Activated naive CD8-positive, alpha-beta T cell treated with anti-CD3 and anti-CD28 coated beads, Interleukin-2, amount 10 ng/mL, durations not matched to agents 7 days and 5 days (primary cell): Measurements from ENCODE around the gene LIFR. TPM values are rescaled to one million over a fixed set of nuclear protein-coding genes. Genes with fewer than 3 reads are reported as not detected.

Experiments used
- ATAC-seq: fragments of 150-1000 bp; cut with Tn5 transposase; one replicate; pipeline ENCODE4 v1.10.0; 2021; ENCODE audit warnings: low read depth, moderate library complexity
- POLR2A ChIA-PET: fragments of 350-600 bp; sonication (Branson Sonifier 250); formaldehyde crosslinking; loops from one replicate; lab custom pipeline; 2021; ENCODE audit warnings: antibody characterized with exemption; lab: Charles Lee
- DNase-seq: peaks from one replicate; pipeline ENCODE4 v3.0.0; 2021
- H3K27ac Mint-ChIP-seq: one replicate; pipeline ENCODE4 v1.8.0; 2022; ENCODE audit warnings: mild to moderate bottlenecking, mixed read lengths
- H3K27me3 Mint-ChIP-seq: one replicate; pipeline ENCODE4 v1.8.0; 2022; ENCODE audit warnings: mild to moderate bottlenecking, moderate library complexity, mixed read lengths
- H3K36me3 Mint-ChIP-seq: one replicate; pipeline ENCODE4 v1.8.0; 2021; ENCODE audit warnings: mild to moderate bottlenecking, mixed read lengths
- H3K4me1 Mint-ChIP-seq: one replicate; pipeline ENCODE4 v1.8.0; 2021; ENCODE audit warnings: mixed read lengths
- H3K4me3 Mint-ChIP-seq: one replicate; pipeline ENCODE4 v1.8.0; 2022; ENCODE audit warnings: mild to moderate bottlenecking, moderate library complexity, mixed read lengths
- H3K9me3 Mint-ChIP-seq: one replicate; pipeline ENCODE4 v1.8.0; 2021; ENCODE audit warnings: mixed read lengths
- total RNA-seq, 2 experiments: library from RNA; stranded (reverse); gene quantifications; one replicate each; pipeline ENCODE4 v1.2.3, GENCODE V29; 2021

LIFR gene
- total RNA-seq, 2 experiments from 2014 or later: not detected

DNA sequence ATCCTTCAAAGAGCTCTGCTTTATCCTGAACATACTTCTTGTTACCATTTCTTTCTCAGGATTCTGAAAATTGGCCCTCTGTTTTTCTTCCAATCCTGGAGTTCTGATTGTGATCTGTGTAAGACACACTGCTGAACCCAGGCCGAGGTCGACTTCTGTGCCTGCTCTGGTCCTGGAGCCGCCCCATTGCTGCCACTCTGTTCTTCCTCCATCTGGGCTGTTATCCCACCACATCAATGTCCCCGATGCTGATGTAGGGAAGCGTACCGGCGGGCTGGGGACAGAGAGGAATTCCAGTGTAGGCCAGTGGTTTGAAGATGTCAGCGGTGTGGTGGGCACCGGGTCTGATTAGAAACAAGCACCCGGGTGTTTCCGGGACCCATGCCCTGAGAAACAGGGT is 102.5 kb downstream of the LIFR start:
- Mint-ChIP-seq H3K27ac (peak overlapping the region; percentile 7), H3K36me3 (no peaks in the 10 kb centered on the region), H3K4me1 (peaks cover 19% of the 10 kb centered on the region), H3K9me3 (no peaks in the 10 kb centered on the region), H3K27me3 (peaks cover 88% of the 10 kb centered on the region), H3K4me3 (peak overlapping the region; percentile 59)
- ATAC-seq: peak; percentile 12
- DNase-seq: no peak
- POLR2A ChIA-PET: interaction anchor here (1.2 kb wide), 1 partner anchor 12 kb away, joined by 5 read pairs; no protein-coding TSS in a partner anchor

DNA sequence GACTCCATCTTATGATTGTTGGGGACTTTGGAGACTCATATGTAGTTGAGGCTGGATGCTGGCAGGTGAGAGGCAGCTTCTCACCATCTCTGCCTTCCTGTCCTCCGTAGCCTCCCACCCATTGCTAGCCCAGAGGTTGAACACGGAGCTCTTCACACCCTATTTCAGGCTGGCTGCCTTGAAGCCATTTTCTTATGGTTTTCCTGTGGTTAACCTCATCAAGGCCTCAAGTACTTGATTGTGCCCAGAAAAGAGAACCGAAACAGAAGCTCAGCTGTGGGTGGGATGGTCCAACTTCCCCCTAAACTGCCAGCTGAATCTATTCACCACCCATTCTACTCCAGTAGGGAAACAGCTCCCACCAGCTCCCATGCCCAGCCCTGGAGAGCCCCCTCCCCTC is 102.9 kb downstream of the LIFR start:
- DNase-seq (peak; percentile 48), ATAC-seq (peak; percentile 97)
- Mint-ChIP-seq H3K4me1 (peaks cover 19% of the 10 kb centered on the region), H3K4me3 (peak overlapping the region; percentile 59), H3K27ac (peak overlapping the region; percentile 7), H3K36me3 (no peaks in the 10 kb centered on the region), H3K27me3 (peaks cover 88% of the 10 kb centered on the region), H3K9me3 (no peaks in the 10 kb centered on the region)
- POLR2A ChIA-PET: interaction anchor here (1.2 kb wide), 1 partner anchor 12 kb away, joined by 5 read pairs; no protein-coding TSS in a partner anchor

DNA sequence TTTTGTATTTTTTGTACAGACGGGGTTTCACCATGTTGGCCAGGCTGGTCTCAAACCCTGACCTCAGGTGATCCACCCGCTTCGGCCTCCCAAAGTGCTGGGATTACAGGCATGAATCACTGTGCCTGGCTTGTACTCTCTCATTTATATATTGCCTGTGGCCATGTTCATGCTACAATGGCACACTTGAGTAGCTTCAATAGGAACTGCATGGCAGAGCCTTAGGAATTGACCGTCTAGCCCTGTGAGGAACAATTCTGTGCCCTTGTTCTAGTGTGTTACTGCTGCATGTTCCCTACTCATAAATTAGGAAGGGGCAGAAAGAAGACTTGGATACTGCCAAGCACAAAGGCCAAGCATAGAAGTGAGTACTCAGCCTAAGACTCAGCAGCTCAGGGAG is 104.2 kb downstream of the LIFR start:
- ATAC-seq: no peak
- H3K27ac Mint-ChIP-seq: no peak overlapping the region
- POLR2A ChIA-PET: no interaction called here
- no peak overlapping the region for H3K4me3 Mint-ChIP-seq
- H3K4me1 Mint-ChIP-seq: peaks cover 19% of the 10 kb centered on the region
- no peaks in the 10 kb centered on the region for H3K9me3 Mint-ChIP-seq
- H3K27me3 Mint-ChIP-seq: peaks cover 88% of the 10 kb centered on the region
- no peaks in the 10 kb centered on the region for H3K36me3 Mint-ChIP-seq
- DNase-seq: no peak

DNA sequence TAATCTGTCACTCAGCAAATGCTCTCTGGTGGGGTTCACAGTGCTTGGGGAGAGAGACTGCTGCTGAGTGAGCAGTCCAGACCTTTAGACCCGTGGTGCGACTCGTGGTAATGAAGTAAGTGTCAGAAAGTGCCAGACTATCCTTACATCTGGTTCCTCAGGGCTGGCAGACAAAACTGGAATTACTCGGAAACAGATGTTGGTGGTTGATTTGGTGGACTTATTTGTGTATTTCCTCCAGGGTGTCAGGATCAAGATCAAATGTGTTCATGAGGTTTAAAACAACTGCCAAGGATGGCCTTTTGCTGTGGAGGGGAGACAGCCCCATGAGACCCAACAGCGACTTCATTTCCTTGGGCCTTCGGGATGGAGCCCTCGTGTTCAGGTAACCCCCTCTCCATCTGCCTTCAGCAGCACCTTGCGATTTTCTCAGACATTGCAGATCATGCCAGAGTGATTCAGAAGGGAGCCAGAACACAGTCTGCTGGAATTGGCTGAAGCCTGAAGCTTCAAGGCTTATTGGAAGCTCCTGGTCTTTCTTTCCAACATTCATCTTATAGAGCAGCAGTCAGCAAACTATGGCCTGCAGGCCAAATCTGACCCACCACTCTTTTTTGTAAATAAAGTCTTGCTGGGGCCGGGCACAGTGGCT is 105.2 kb downstream of the LIFR start:
- Mint-ChIP-seq H3K36me3 (no peaks in the 10 kb centered on the region), H3K4me3 (no peak overlapping the region), H3K4me1 (peaks cover 19% of the 10 kb centered on the region), H3K27ac (no peak overlapping the region), H3K9me3 (no peaks in the 10 kb centered on the region), H3K27me3 (peaks cover 86% of the 10 kb centered on the region)
- ATAC-seq: no peak
- DNase-seq: no peak
- POLR2A ChIA-PET: no interaction called here

- peaks cover 83% of the 10 kb centered on the region for H3K27me3 Mint-ChIP-seq
- H3K36me3 Mint-ChIP-seq: no peaks in the 10 kb centered on the region
- no peak for ATAC-seq
- H3K27ac Mint-ChIP-seq: no peak overlapping the region
- no peaks in the 10 kb centered on the region for H3K9me3 Mint-ChIP-seq
- no peak for DNase-seq
- H3K4me1 Mint-ChIP-seq: peaks cover 19% of the 10 kb centered on the region
- no peak overlapping the region for H3K4me3 Mint-ChIP-seq
- POLR2A ChIA-PET: no interaction called here
Observed at GRCh38 chr5:38450627-38451026, 105.8 kb downstream of the LIFR start.

DNA sequence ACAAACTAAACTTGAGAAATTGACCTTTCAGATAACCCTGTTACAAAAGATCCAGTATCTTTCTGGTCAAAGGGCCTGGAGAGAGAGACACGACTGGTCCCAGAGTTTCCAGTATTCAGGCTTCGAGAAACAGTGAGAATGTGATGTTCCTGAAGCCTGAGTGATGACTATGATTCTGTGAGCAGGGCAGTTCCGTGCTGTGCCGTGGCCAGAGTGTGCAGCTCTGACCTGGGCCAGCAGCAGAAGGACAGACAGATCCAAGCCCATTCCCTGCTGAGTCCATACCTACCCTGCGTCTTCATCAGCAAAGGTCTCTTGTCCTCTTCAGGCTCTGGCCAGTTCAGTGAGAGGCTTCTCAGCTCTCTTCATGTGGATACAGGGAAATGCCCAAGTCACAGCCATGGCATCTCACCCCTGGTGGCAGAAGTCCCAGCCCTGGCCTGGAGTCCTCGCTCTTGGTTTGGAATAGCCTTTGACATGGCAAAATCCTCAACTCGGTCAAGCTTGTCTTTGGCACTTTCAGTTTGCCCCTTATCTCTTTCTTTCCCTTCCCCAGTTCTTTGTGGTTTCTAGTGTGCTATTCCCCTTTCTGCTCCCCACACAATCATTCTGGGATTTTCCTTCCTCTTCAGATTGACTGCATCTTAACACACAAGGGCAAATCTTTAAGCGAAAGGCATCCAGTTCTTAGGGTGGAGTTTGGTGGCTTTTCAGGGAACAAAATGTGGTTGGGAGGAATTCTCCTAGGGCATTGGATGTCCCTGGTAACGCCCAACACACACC is 107.7 kb downstream of the LIFR start:
- POLR2A ChIA-PET: no interaction called here
- Mint-ChIP-seq H3K27me3 (peaks cover 77% of the 10 kb centered on the region), H3K36me3 (no peaks in the 10 kb centered on the region), H3K4me1 (peaks cover 16% of the 10 kb centered on the region), H3K4me3 (no peak overlapping the region), H3K9me3 (no peaks in the 10 kb centered on the region), H3K27ac (no peak overlapping the region)
- DNase-seq: no peak
- ATAC-seq: no peak

DNA sequence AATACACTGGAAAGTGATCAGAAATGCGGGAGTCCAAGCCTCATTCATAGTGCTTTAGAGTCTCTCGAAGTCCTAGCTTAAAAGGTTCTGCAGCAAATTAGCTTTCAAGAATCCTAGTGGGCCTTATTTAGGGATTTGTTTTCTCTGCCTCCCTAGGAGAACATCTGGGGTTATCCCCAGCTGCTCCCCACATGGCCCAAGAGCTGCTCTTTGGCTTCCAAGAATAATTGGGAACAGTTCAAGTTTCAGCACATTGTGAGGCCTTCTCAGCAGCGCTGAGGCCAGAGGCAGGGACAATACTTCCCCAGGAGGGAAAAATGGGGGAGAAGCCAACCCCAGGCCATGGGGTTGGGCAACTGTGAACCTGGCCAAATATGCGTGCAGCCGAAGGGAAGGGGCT is 108.7 kb downstream of the LIFR start:
- ATAC-seq (no peak), DNase-seq (no peak)
- H3K4me1 Mint-ChIP-seq: peaks cover 6% of the 10 kb centered on the region
- H3K9me3 Mint-ChIP-seq: no peaks in the 10 kb centered on the region
- H3K4me3 Mint-ChIP-seq: no peak overlapping the region
- POLR2A ChIA-PET: no interaction called here
- H3K36me3 Mint-ChIP-seq: no peaks in the 10 kb centered on the region
- H3K27me3 Mint-ChIP-seq: peaks cover 77% of the 10 kb centered on the region
- H3K27ac Mint-ChIP-seq: no peak overlapping the region

GRCh38 chr5:38447056-38447455 is 109.4 kb downstream of the LIFR start:
- Mint-ChIP-seq H3K4me1 (no peaks in the 10 kb centered on the region), H3K27me3 (peaks cover 71% of the 10 kb centered on the region), H3K9me3 (no peaks in the 10 kb centered on the region), H3K36me3 (no peaks in the 10 kb centered on the region), H3K27ac (no peak overlapping the region), H3K4me3 (no peak overlapping the region)
- ATAC-seq (no peak), DNase-seq (no peak)
- POLR2A ChIA-PET: no interaction called here

DNA sequence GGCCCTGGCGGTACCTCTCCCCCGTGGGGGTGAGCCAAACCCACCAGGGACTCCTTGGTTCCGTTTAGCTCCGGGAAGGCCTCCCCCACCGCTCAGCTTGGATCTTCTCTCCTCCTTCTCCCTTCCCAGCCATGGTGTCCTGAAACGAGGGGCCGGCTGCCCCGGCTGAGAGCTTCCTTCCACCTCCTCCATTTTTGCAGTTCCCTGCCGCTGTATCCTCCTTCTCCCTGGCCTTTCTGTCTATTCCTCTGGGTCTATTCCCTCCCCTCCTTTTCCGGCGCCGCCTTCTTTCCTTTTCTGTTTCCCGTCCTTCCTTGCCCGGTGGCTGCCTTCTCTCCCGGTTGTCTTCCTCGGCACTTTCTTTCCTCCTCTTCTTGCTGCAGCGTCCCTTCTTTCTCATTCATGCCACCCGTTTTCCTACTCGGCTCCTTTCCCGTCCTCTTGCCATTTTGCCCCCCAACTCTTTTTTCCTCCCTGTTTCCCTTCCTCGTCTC is 110.4 kb downstream of the LIFR start:
- Mint-ChIP-seq H3K4me1 (no peaks in the 10 kb centered on the region), H3K36me3 (no peaks in the 10 kb centered on the region), H3K27me3 (peaks cover 66% of the 10 kb centered on the region), H3K4me3 (no peak overlapping the region), H3K27ac (no peak overlapping the region), H3K9me3 (no peaks in the 10 kb centered on the region)
- DNase-seq: no peak
- POLR2A ChIA-PET: no interaction called here
- no peak for ATAC-seq

DNA sequence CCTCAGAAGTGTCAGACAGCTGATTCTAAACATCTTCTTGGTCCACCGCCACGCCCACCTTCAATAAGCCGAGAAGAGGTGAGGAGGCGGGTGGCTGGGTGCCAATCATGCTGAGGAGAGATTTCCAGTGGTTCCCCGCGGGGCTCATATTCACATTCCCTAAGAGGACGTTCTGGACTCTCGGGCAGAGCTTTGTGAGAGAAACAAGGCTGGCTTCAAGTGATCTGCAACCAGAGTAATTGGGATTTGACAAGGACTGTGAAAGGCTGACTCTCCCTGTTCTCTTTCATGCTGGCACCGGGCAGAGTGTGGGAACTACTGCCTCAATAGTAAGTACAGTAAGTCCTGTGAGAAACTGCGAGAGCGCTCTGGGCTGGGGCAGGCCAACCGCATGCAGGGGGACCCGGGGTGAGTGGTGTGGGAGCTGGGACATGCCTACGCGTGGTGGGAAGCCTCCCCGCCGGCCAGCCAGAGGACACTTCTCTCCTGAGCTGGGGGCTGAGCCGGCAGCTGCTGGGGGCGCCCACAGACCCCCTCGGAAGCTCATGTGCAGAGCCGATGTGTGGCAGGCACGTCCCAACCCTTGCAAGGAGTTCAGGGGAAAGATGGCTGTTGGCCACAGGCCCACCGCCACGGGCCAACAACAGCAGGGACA is 110.9 kb downstream of the LIFR start:
- Mint-ChIP-seq H3K4me3 (no peak overlapping the region), H3K36me3 (no peaks in the 10 kb centered on the region), H3K27ac (no peak overlapping the region), H3K4me1 (no peaks in the 10 kb centered on the region), H3K9me3 (no peaks in the 10 kb centered on the region), H3K27me3 (peaks cover 66% of the 10 kb centered on the region)
- no peak for ATAC-seq
- no peak for DNase-seq
- POLR2A ChIA-PET: no interaction called here

GRCh38 chr5:38443390-38443789 is 113.1 kb downstream of the LIFR start:
- no peaks in the 10 kb centered on the region for H3K4me1 Mint-ChIP-seq
- H3K36me3 Mint-ChIP-seq: no peaks in the 10 kb centered on the region
- DNase-seq (no peak), ATAC-seq (no peak)
- H3K9me3 Mint-ChIP-seq: no peaks in the 10 kb centered on the region
- peaks cover 56% of the 10 kb centered on the region for H3K27me3 Mint-ChIP-seq
- H3K4me3 Mint-ChIP-seq: no peak overlapping the region
- no peak overlapping the region for H3K27ac Mint-ChIP-seq
- POLR2A ChIA-PET: no interaction called here

DNA sequence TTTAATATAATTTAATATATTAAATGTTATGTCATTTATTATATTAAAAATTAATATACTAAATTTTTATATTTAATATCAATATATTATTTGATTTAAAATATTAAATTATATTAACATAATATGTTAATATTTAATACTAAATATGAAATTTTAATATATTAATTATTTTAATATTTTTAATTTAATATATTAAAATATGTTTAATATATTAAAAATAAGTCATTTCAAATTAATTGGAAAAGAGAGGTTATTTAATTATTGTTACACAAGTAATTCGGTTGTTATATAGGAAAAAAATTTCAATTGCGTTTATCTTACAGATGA is 114.2 kb downstream of the LIFR start:
- Mint-ChIP-seq H3K4me3 (no peak overlapping the region), H3K27ac (no peak overlapping the region), H3K36me3 (no peaks in the 10 kb centered on the region), H3K27me3 (peaks cover 45% of the 10 kb centered on the region), H3K9me3 (no peaks in the 10 kb centered on the region), H3K4me1 (no peaks in the 10 kb centered on the region)
- POLR2A ChIA-PET: interaction anchor here (1.1 to 1.7 kb wide), 2 partner anchors 11 to 368 kb away, joined by 4 to 5 read pairs; no protein-coding TSS in a partner anchor
- DNase-seq: no peak
- no peak for ATAC-seq

- H3K4me1 Mint-ChIP-seq: no peaks in the 10 kb centered on the region
- no peaks in the 10 kb centered on the region for H3K9me3 Mint-ChIP-seq
- no peaks in the 10 kb centered on the region for H3K36me3 Mint-ChIP-seq
- POLR2A ChIA-PET: interaction anchor here (1.1 to 1.7 kb wide), 2 partner anchors 12 to 368 kb away, joined by 4 to 5 read pairs; no protein-coding TSS in a partner anchor
- DNase-seq (peak; percentile 72), ATAC-seq (peak; percentile 100)
- no peak overlapping the region for H3K4me3 Mint-ChIP-seq
- H3K27me3 Mint-ChIP-seq: peaks cover 43% of the 10 kb centered on the region
- H3K27ac Mint-ChIP-seq: no peak overlapping the region
Observed at GRCh38 chr5:38441453-38442246, 114.8 kb downstream of the LIFR start.
